ENCODE data around the gene CHP1.
A peak's percentile ranks its signal among the peaks of the same experiment; 100 is the strongest.
"Not testable (repeated sequence)": the region's sequence is repeated elsewhere in the genome, so short reads cannot be mapped to it uniquely, and the experiment has no call there.

CHP1 gene

DNA sequence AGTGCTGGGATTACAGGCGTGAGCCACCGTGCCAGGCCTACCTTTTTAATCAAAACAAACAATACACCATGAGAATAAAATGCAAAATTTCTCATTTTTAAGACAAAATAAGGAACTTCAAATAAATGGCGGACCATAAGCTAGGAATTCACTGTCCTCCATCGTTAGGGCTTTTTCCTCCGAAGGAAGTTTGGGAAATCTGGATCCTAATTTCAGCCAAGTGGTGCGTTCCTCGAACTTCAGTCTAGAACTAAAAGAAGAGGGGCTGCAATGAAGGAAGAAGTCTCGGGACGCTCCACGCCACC lies 771 bp upstream of the CHP1 start:
- Histone ChIP-seq H3K4me2 (ENCODE audit: low read depth, low read length, poor library complexity, severe bottlenecking) (peak overlapping the region; percentile 95), H3K27me3 (ENCODE audit: insufficient read depth, low read length, poor library complexity, severe bottlenecking) (no peaks in the 10 kb centered on the region), H3K9me2 (replicated peaks; ENCODE audit: low read depth, low read length) (no peaks in the 10 kb centered on the region), H3K4me3 (ENCODE audit: low read length, poor library complexity, severe bottlenecking) (peak overlapping the region; percentile 93), H3F3A (ENCODE audit: low read depth) (no peaks in the 10 kb centered on the region), H2AFZ (ENCODE audit: low read length) (no peak overlapping the region), H4K20me1 (ENCODE audit: insufficient read depth, low read length, poor library complexity, severe bottlenecking) (peaks cover 3% of the 10 kb centered on the region), H3K36me3 (ENCODE audit: insufficient read depth, low read length) (no peaks in the 10 kb centered on the region), H3K9ac (ENCODE audit: low read depth, low read length, poor library complexity, severe bottlenecking) (no peak overlapping the region), H3K9me3 (ENCODE audit: insufficient read depth, low read depth, low read length) (no peaks in the 10 kb centered on the region), H3K4me1 (ENCODE audit: insufficient read depth, low read length, poor library complexity, severe bottlenecking) (peaks cover 34% of the 10 kb centered on the region), H3K79me2 (ENCODE audit: insufficient read depth, low read length) (peaks cover 42% of the 10 kb centered on the region)
- TF ChIP-seq CTCF (conservative IDR thresholded peaks at IDR 0.05; ENCODE audit: low read length) = no peak
- TF ChIP-seq EZH2phosphoT487 (IDR thresholded peaks at IDR 0.05; ENCODE audit: borderline replicate concordance) = no peak

DNA sequence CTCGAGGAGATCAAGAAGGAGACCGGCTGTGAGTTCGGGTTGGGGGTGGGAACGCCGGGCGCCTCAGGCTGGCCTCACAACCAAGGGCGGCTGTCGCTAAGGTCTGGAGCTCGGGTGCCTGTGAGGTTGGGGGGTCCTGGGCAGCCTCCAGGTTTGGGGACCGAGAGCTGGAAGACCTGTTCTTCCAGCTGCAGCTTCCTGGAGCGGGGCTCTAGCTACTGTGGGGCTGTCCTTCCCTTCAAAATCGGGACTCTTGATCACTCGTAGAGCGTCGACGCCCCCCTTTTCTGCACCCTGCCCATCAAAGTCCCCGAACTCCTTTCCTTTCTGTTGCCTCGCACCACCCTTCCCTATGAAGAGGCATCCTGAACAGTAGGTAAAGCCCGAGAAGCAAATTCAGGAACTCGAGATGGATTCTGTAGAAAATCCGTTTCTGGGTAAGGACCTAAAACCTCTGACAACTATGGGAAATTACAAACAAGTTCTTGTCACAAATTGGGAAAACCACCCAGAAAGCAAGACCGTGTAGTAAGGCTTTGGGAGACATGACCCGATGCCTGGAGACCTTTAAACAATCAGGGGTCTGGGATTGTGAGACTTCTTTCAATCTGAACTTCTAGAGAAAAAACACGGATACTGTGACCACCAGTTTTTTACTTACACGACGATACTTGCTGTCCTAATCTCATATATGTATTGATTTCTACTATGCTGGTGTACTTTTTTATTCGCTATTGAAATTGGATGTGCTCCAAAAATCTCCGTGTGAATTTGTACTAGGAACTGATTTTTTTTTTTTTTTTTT lies 556 bp downstream of the CHP1 start:
- TF ChIP-seq CTCF (conservative IDR thresholded peaks at IDR 0.05; ENCODE audit: low read length) (no peak), EZH2phosphoT487 (IDR thresholded peaks at IDR 0.05; ENCODE audit: borderline replicate concordance) (no peak)
- peaks cover 54% of the 10 kb centered on the region for H3K79me2 ChIP-seq (ENCODE audit: insufficient read depth, low read length)
- peak overlapping the region; percentile 81 for H3K9ac ChIP-seq (ENCODE audit: low read depth, low read length, poor library complexity, severe bottlenecking)

DNA sequence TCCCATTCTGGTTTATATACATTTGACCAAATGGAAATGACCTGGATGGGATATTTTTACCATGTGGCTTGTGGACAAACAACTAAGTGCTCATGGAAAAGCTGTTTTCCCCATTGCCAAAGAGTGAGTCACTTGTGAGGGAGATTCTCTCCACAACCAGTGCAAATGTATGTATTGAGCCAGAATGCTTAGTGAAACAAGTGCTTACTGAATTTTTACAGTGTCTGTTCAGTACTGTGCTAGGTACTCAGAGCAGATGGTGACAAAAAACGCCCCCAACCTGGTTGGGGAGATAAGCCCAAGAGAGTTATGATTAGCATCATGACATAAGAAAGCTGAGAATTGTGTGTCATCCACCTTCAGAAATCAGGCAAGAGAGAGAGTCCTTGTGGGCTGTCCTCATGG lies 2.3 kb downstream of the CHP1 start:
- Histone ChIP-seq H3K4me3 (ENCODE audit: low read length, poor library complexity, severe bottlenecking) (peak overlapping the region; percentile 93), H3K9ac (ENCODE audit: low read depth, low read length, poor library complexity, severe bottlenecking) (peak overlapping the region; percentile 28), H3K4me2 (ENCODE audit: low read depth, low read length, poor library complexity, severe bottlenecking) (peak overlapping the region; percentile 95), H4K20me1 (ENCODE audit: insufficient read depth, low read length, poor library complexity, severe bottlenecking) (peaks cover 3% of the 10 kb centered on the region), H3K4me1 (ENCODE audit: insufficient read depth, low read length, poor library complexity, severe bottlenecking) (peaks cover 35% of the 10 kb centered on the region), H3K79me2 (ENCODE audit: insufficient read depth, low read length) (peaks cover 64% of the 10 kb centered on the region), H2AFZ (ENCODE audit: low read length) (no peak overlapping the region), H3F3A (ENCODE audit: low read depth) (no peaks in the 10 kb centered on the region), H3K27me3 (ENCODE audit: insufficient read depth, low read length, poor library complexity, severe bottlenecking) (no peaks in the 10 kb centered on the region), H3K9me2 (replicated peaks; ENCODE audit: low read depth, low read length) (no peaks in the 10 kb centered on the region), H3K9me3 (ENCODE audit: insufficient read depth, low read depth, low read length) (no peaks in the 10 kb centered on the region), H3K36me3 (ENCODE audit: insufficient read depth, low read length) (no peaks in the 10 kb centered on the region)
- TF ChIP-seq EZH2phosphoT487 (IDR thresholded peaks at IDR 0.05; ENCODE audit: borderline replicate concordance) = no peak
- TF ChIP-seq CTCF (conservative IDR thresholded peaks at IDR 0.05; ENCODE audit: low read length) = no peak

More for the DNA sequence above, 556 bp downstream of the CHP1 start:
- peak overlapping the region; percentile 84 for H2AFZ ChIP-seq (ENCODE audit: low read length)
- no peaks in the 10 kb centered on the region for H3K9me3 ChIP-seq (ENCODE audit: insufficient read depth, low read depth, low read length)
- no peaks in the 10 kb centered on the region for H3K9me2 ChIP-seq (replicated peaks; ENCODE audit: low read depth, low read length)
- no peaks in the 10 kb centered on the region for H3K36me3 ChIP-seq (ENCODE audit: insufficient read depth, low read length)
- peaks cover 3% of the 10 kb centered on the region for H4K20me1 ChIP-seq (ENCODE audit: insufficient read depth, low read length, poor library complexity, severe bottlenecking)
- peak overlapping the region; percentile 93 for H3K4me3 ChIP-seq (ENCODE audit: low read length, poor library complexity, severe bottlenecking)
- no peaks in the 10 kb centered on the region for H3K27me3 ChIP-seq (ENCODE audit: insufficient read depth, low read length, poor library complexity, severe bottlenecking)
- H3K4me1 ChIP-seq (ENCODE audit: insufficient read depth, low read length, poor library complexity, severe bottlenecking) = peaks cover 34% of the 10 kb centered on the region
- H3F3A ChIP-seq (ENCODE audit: low read depth) = no peaks in the 10 kb centered on the region
- H3K4me2 ChIP-seq (ENCODE audit: low read depth, low read length, poor library complexity, severe bottlenecking) = peak overlapping the region; percentile 95

DNA sequence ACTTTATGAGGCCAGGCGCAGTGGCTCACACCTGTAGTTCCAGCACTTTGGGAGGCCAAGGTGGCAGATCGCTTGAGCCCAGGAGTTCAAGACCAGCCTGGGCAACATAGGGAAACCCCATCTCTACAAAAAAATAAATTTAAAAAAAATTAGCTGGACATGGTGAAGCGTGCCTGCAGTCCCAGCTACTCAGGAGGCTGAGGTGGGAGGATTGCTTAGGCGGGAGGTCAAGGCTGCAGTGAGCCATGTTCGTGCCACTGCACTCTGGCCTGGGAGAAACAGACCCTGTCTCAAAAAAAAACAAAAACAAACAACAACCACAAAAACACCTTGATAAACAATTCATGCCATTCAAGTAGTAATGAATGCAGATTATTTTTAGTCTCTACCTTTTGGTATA lies 4.2 kb downstream of the CHP1 start:
- Histone ChIP-seq H3K79me2 (ENCODE audit: insufficient read depth, low read length) (peaks cover 64% of the 10 kb centered on the region), H3K4me2 (ENCODE audit: low read depth, low read length, poor library complexity, severe bottlenecking) (peak overlapping the region; percentile 95), H3K4me1 (ENCODE audit: insufficient read depth, low read length, poor library complexity, severe bottlenecking) (peaks cover 41% of the 10 kb centered on the region), H3K4me3 (ENCODE audit: low read length, poor library complexity, severe bottlenecking) (peak overlapping the region; percentile 93), H3K9ac (ENCODE audit: low read depth, low read length, poor library complexity, severe bottlenecking) (peak overlapping the region; percentile 28)
- H3K27me3 ChIP-seq (ENCODE audit: insufficient read depth, low read length, poor library complexity, severe bottlenecking); H2AFZ ChIP-seq (ENCODE audit: low read length); H3K36me3 ChIP-seq (ENCODE audit: insufficient read depth, low read length); H3K9me2 ChIP-seq (replicated peaks; ENCODE audit: low read depth, low read length); H3K9me3 ChIP-seq (ENCODE audit: insufficient read depth, low read depth, low read length); H4K20me1 ChIP-seq (ENCODE audit: insufficient read depth, low read length, poor library complexity, severe bottlenecking); H3F3A ChIP-seq (ENCODE audit: low read depth): not testable (repeated sequence)
